Measurements from ENCODE around the gene ZNF3. TPM values are rescaled to one million over a fixed set of nuclear protein-coding genes. Genes with fewer than 3 reads are reported as not detected.

Gene ZNF3
- total and polyA plus RNA-seq, 9 of the 15 experiments (the other 6 are each of a cell fraction or from before 2014, with no cell fraction given) = 30.0 to 64.9 (median 51.5) TPM

DNA sequence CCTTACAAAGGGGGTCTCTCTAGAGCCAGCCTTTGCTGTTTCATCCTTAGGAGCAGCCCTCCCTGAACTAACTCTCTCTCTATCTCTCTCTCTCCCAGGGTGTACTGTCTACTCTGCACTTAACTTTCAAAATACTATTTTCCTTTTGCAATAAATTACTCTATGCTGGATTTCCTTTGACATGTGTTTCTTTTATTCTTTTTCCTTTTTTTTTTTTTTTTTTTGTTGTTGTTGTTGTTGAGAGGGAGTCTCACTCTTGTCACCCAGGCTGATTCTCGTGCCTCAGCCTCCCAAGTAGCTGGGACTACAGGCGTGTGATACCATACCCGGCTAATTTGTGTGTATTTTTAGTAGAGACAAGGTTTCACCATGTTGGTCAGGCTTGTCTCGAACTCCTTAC is 1.5 kb upstream of the ZNF3 start (continued):
- TF ChIP-seq, protein P1, sequence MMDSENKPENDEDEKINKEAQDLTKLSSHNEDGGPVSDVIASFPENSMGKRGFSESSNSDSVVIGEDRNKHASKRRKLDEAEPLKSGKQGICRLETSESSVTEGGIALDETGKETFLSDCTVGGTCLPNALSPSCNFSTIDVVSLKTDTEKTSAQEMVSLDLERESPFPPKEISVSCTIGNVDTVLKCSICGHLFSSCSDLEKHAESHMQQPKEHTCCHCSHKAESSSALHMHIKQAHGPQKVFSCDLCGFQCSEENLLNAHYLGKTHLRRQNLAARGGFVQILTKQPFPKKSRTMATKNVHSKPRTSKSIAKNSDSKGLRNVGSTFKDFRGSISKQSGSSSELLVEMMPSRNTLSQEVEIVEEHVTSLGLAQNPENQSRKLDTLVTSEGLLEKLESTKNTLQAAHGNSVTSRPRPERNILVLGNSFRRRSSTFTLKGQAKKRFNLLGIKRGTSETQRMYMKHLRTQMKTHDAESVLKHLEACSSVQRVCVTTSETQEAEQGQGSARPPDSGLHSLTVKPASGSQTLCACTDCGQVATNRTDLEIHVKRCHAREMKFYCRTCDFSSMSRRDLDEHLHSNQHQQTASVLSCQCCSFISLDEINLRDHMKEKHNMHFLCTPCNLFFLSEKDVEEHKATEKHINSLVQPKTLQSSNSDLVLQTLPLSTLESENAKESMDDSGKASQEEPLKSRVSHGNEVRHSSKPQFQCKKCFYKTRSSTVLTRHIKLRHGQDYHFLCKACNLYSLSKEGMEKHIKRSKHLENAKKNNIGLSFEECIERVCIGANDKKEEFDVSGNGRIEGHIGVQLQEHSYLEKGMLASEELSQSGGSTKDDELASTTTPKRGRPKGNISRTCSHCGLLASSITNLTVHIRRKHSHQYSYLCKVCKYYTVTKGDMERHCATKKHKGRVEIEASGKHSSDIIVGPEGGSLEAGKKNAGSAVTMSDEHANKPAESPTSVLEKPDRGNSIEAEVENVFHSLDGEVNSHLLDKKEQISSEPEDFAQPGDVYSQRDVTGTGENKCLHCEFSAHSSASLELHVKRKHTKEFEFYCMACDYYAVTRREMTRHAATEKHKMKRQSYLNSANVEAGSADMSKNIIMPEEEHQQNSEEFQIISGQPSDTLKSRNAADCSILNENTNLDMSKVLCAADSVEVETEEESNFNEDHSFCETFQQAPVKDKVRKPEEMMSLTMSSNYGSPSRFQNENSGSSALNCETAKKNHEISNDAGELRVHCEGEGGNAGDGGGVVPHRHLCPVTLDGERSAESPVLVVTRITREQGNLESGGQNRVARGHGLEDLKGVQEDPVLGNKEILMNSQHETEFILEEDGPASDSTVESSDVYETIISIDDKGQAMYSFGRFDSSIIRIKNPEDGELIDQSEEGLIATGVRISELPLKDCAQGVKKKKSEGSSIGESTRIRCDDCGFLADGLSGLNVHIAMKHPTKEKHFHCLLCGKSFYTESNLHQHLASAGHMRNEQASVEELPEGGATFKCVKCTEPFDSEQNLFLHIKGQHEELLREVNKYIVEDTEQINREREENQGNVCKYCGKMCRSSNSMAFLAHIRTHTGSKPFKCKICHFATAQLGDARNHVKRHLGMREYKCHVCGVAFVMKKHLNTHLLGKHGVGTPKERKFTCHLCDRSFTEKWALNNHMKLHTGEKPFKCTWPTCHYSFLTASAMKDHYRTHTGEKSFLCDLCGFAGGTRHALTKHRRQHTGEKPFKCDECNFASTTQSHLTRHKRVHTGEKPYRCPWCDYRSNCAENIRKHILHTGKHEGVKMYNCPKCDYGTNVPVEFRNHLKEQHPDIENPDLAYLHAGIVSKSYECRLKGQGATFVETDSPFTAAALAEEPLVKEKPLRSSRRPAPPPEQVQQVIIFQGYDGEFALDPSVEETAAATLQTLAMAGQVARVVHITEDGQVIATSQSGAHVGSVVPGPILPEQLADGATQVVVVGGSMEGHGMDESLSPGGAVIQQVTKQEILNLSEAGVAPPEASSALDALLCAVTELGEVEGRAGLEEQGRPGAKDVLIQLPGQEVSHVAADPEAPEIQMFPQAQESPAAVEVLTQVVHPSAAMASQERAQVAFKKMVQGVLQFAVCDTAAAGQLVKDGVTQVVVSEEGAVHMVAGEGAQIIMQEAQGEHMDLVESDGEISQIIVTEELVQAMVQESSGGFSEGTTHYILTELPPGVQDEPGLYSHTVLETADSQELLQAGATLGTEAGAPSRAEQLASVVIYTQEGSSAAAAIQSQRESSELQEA (IDR thresholded peaks at IDR 0.05; ENCODE audit: low read depth) = peak; percentile 38; the same call in 1 of the 2 replicates
- TF ChIP-seq PHB2 (IDR thresholded peaks at IDR 0.05; ENCODE audit: low read depth) = 0 out of 2 replicates have a peak, but pooled peaks have one; percentile 27
- TF ChIP-seq NCOA6 (IDR thresholded peaks at IDR 0.05) = no peak
- peak; percentile 59 for TF ChIP-seq BRD9 (IDR thresholded peaks at IDR 0.05; ENCODE audit: low read depth, partially characterized antibody)
- no peak for TF ChIP-seq LCOR (CRISPR knock-in tag; IDR thresholded peaks at IDR 0.05)
- TF ChIP-seq, protein P2, sequence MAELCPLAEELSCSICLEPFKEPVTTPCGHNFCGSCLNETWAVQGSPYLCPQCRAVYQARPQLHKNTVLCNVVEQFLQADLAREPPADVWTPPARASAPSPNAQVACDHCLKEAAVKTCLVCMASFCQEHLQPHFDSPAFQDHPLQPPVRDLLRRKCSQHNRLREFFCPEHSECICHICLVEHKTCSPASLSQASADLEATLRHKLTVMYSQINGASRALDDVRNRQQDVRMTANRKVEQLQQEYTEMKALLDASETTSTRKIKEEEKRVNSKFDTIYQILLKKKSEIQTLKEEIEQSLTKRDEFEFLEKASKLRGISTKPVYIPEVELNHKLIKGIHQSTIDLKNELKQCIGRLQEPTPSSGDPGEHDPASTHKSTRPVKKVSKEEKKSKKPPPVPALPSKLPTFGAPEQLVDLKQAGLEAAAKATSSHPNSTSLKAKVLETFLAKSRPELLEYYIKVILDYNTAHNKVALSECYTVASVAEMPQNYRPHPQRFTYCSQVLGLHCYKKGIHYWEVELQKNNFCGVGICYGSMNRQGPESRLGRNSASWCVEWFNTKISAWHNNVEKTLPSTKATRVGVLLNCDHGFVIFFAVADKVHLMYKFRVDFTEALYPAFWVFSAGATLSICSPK (IDR thresholded peaks at IDR 0.05; ENCODE audit: borderline replicate concordance) = 0 out of 2 replicates have a peak, but pooled peaks have one; percentile 38
- TF ChIP-seq, protein P3, sequence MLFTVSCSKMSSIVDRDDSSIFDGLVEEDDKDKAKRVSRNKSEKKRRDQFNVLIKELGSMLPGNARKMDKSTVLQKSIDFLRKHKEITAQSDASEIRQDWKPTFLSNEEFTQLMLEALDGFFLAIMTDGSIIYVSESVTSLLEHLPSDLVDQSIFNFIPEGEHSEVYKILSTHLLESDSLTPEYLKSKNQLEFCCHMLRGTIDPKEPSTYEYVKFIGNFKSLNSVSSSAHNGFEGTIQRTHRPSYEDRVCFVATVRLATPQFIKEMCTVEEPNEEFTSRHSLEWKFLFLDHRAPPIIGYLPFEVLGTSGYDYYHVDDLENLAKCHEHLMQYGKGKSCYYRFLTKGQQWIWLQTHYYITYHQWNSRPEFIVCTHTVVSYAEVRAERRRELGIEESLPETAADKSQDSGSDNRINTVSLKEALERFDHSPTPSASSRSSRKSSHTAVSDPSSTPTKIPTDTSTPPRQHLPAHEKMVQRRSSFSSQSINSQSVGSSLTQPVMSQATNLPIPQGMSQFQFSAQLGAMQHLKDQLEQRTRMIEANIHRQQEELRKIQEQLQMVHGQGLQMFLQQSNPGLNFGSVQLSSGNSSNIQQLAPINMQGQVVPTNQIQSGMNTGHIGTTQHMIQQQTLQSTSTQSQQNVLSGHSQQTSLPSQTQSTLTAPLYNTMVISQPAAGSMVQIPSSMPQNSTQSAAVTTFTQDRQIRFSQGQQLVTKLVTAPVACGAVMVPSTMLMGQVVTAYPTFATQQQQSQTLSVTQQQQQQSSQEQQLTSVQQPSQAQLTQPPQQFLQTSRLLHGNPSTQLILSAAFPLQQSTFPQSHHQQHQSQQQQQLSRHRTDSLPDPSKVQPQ (CRISPR knock-in tag; IDR thresholded peaks at IDR 0.05; ENCODE audit: borderline replicate concordance) = no peak
- TF ChIP-seq ETS2 (tag; IDR thresholded peaks at IDR 0.05; ENCODE audit: borderline replicate concordance, poor library complexity, severe bottlenecking) = no peak
- TF ChIP-seq, protein P4, sequence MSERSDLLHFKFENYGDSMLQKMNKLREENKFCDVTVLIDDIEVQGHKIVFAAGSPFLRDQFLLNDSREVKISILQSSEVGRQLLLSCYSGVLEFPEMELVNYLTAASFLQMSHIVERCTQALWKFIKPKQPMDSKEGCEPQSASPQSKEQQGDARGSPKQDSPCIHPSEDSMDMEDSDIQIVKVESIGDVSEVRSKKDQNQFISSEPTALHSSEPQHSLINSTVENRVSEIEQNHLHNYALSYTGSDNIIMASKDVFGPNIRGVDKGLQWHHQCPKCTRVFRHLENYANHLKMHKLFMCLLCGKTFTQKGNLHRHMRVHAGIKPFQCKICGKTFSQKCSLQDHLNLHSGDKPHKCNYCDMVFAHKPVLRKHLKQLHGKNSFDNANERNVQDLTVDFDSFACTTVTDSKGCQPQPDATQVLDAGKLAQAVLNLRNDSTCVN (CRISPR knock-in tag; IDR thresholded peaks at IDR 0.05) = 0 out of 2 replicates have a peak, but pooled peaks have one; percentile 7
- 0 out of 2 replicates have a peak, but pooled peaks have one; percentile 22 for TF ChIP-seq ARID2 (IDR thresholded peaks at IDR 0.05)
- peak; percentile 55; the same call in 1 of the 2 replicates for TF ChIP-seq SMARCA5 (IDR thresholded peaks at IDR 0.05)
- peak; percentile 33; the same call in 1 of the 2 replicates for TF ChIP-seq LARP7 (IDR thresholded peaks at IDR 0.05)
- TF ChIP-seq L3MBTL2 (IDR thresholded peaks at IDR 0.05) = no peak
